AG10803 (cell line): ENCODE measurements around the gene LAIR1.

Source experiments
- DNase-seq: peaks from one replicate; pipeline ENCODE4 v3.0.0; 2010; ENCODE audit warnings: low read depth
- H3K4me3 ChIP-seq: 2 replicates; pipeline ENCODE4 v1.5.1; 2011; ENCODE audit warnings: mild to moderate bottlenecking, low read length, control low read depth
- CTCF ChIP-seq: conservative IDR thresholded peaks from 2 replicates; pipeline ENCODE4 v1.5.1; 2011; ENCODE audit warnings: mild to moderate bottlenecking, low read length, control low read depth, inconsistent platforms

Gene LAIR1

DNA sequence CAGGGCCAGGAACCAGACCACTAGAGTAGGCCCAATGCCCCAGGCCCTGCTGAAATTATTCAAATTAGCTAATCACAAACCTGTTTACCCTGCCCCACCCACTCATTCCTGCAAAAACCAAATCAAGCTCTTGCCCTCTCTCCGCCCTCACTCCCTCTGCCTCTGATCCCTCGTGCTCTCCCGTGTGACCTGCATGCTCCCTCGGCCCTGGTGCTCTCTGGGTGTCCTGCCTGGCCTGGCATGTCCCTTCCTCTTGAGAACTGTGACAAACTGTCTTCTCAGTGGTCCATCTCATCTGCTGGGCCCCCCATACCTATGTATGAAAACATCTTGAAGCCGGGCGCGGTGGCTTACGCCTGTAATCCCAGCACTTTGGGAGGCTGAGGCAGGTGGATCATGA, 38.3 kb upstream of the LAIR1 start:
- no peak overlapping the region for H3K4me3 ChIP-seq
- DNase-seq: no peak
- no peak for TF ChIP-seq CTCF

GRCh38 chr19:54400913-54401312, 36.2 kb upstream of the LAIR1 start:
- TF ChIP-seq CTCF: no peak
- DNase-seq: no peak
- no peak overlapping the region for H3K4me3 ChIP-seq

GRCh38 chr19:54399189-54399588, 34.5 kb upstream of the LAIR1 start:
- TF ChIP-seq CTCF: no peak
- no peak overlapping the region for H3K4me3 ChIP-seq
- DNase-seq: no peak

DNA sequence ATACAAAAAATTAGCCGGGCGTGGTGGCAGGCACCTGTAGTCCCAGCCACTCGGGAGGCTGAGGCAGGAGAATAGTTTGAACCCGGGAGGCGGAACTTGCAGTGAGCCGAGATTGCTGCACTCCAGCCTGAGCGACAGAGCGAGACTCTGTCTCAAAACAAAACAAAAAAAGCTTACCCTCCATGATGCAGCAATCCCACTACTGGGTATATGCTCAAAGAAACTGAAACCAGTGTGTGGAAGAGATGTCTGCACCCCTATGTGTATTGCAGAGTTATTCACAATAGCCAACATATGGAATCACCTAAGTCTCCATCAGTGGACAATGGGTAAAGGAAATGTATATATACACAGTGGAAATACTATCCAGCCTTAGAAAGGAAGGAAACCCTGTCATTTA, 31.0 kb upstream of the LAIR1 start:
- no peak overlapping the region for H3K4me3 ChIP-seq
- TF ChIP-seq CTCF: no peak
- DNase-seq: no peak

GRCh38 chr19:54393381-54393780, 28.6 kb upstream of the LAIR1 start:
- DNase-seq: no peak
- H3K4me3 ChIP-seq: no peak overlapping the region
- no peak for TF ChIP-seq CTCF

DNA sequence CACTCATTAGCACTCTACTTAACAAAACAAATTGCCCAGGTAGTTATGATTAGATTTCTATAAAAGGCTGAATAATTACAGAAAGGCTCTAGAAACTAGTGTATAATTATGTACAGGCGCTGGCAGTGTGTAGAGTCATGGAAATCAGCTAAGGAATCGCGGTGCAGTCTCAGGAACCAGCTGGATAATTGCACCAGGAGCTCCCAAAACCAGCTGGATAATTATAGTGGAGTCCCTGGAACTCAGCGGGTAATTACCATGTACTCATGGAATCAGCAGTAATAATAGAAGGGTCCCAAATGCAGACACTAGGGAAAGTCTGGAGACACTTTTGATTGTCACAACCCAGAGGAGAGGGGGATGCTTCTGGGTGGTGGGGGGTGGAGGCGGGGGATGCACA, 27.4 kb upstream of the LAIR1 start:
- TF ChIP-seq CTCF: no peak
- no peak overlapping the region for H3K4me3 ChIP-seq
- DNase-seq: no peak

- H3K4me3 ChIP-seq: no peak overlapping the region
- DNase-seq: no peak
- 0 out of 2 replicates have a peak, but pooled peaks have one; percentile 3 for TF ChIP-seq CTCF
These were observed 26.9 kb upstream of the LAIR1 start for GRCh38 chr19:54391589-54392061.
